Naive thymus-derived CD4-positive, alpha-beta T cell (primary cell): ENCODE data around the gene VPS41. TPM values are rescaled to one million over a fixed set of nuclear protein-coding genes. Genes with fewer than 3 reads are reported as not detected.

Experiments used
- ATAC-seq: fragments of 150-1000 bp; cut with Tn5 transposase; 2 replicates; pipeline ENCODE4 v1.10.0; 2021; ENCODE audit warnings: mild to moderate bottlenecking, moderate library complexity
- CTCF ChIA-PET: fragments of 350-600 bp; sonication (Branson Sonifier 250); formaldehyde crosslinking; loops from one replicate; lab custom pipeline; 2021; ENCODE audit warnings: antibody characterized with exemption; lab: Charles Lee
- POLR2A ChIA-PET: fragments of 350-600 bp; sonication (Branson Sonifier 250); formaldehyde crosslinking; loops from one replicate; lab custom pipeline; 2021; ENCODE audit warnings: antibody characterized with exemption, inconsistent platforms; lab: Charles Lee
- DNase-seq, 9 donors: peaks; one replicate each; pipeline versions ENCODE4 v3.0.0 to v3.0.0-alpha.2; 2020 to 2022; ENCODE audit warnings: mixed read lengths in 1 of 9
- H3K27ac ChIP-seq: one replicate; pipeline ENCODE4 v1.7.0; 2013; ENCODE audit warnings: mild to moderate bottlenecking, low read depth, low read length, moderate library complexity
- H3K27me3 ChIP-seq, 2 donors: one replicate each; pipeline ENCODE4 v1.7.0; 2013; ENCODE audit warnings: low read length in 2 of 2, mild to moderate bottlenecking in 2 of 2, moderate library complexity in 2 of 2; ENCODE audit not compliant: control insufficient read depth in 2 of 2, insufficient read depth in 2 of 2
- H3K36me3 ChIP-seq, 3 experiments: 1 replicate in 2 of 3; 2 replicates in 1 of 3; pipeline ENCODE4 v1.7.0; 2013; ENCODE audit warnings: low read length in 3 of 3, mild to moderate bottlenecking in 3 of 3, moderate library complexity in 1 of 3; ENCODE audit not compliant: insufficient read depth in 3 of 3, control insufficient read depth in 2 of 3
- H3K4me1 ChIP-seq, 2 donors: one replicate each; pipeline ENCODE4 v1.7.0; 2013; ENCODE audit warnings: low read length in 2 of 2, mild to moderate bottlenecking in 2 of 2, moderate library complexity in 1 of 2; ENCODE audit not compliant: control insufficient read depth in 2 of 2, insufficient read depth in 2 of 2
- H3K4me3 ChIP-seq: 2 replicates; pipeline ENCODE4 v1.7.0; 2013; ENCODE audit warnings: mild to moderate bottlenecking, low read length
- H3K9me3 ChIP-seq, 3 experiments: 1 replicate in 2 of 3; 2 replicates in 1 of 3; pipeline ENCODE4 v1.7.0; 2013; ENCODE audit warnings: low read length in 3 of 3; ENCODE audit not compliant: control insufficient read depth in 2 of 3
- H3K27ac Mint-ChIP-seq, 9 donors: one replicate each; pipeline ENCODE4 v1.8.0; 2020 to 2022; ENCODE audit warnings: mixed read lengths in 9 of 9, mild to moderate bottlenecking in 8 of 9, moderate library complexity in 5 of 9, inconsistent platforms in 2 of 9
- H3K27me3 Mint-ChIP-seq, 5 donors: one replicate each; pipeline ENCODE4 v1.8.0; 2021 to 2022; ENCODE audit warnings: mixed read lengths in 5 of 5, mild to moderate bottlenecking in 1 of 5
- H3K36me3 Mint-ChIP-seq, 5 donors: one replicate each; pipeline ENCODE4 v1.8.0; 2020 to 2022; ENCODE audit warnings: mixed read lengths in 5 of 5, mild to moderate bottlenecking in 3 of 5, inconsistent platforms in 1 of 5
- H3K4me1 Mint-ChIP-seq, 7 donors: one replicate each; pipeline ENCODE4 v1.8.0; 2020 to 2022; ENCODE audit warnings: mixed read lengths in 7 of 7, mild to moderate bottlenecking in 3 of 7, inconsistent platforms in 1 of 7
- H3K4me3 Mint-ChIP-seq, 10 donors: one replicate each; pipeline ENCODE4 v1.8.0; 2020 to 2022; ENCODE audit warnings: mild to moderate bottlenecking in 10 of 10, mixed read lengths in 10 of 10, moderate library complexity in 6 of 10, inconsistent platforms in 2 of 10
- H3K9me3 Mint-ChIP-seq, 11 donors: one replicate each; pipeline ENCODE4 v1.8.0; 2020 to 2022; ENCODE audit warnings: mixed read lengths in 11 of 11, mild to moderate bottlenecking in 4 of 11, inconsistent platforms in 1 of 11, moderate library complexity in 1 of 11
- intact Hi-C, 2 donors: fragments of 100-400 bp; cut with micrococcal nuclease; formaldehyde crosslinking; loops; one replicate each; pipeline ENCODE4 v1.15.1; 2023
- polyA plus RNA-seq, 2 donors: library from polyadenylated mRNA; unstranded; fragments of 300-500 nt; fragmentation: Illumina TruSeq; gene quantifications; one replicate each; pipeline ENCODE4 v1.2.3, GENCODE V29; 2021
- total RNA-seq, 6 experiments: library from RNA in 5 of 6; stranded (reverse) in 5 of 6; gene quantifications; 1 replicate in 5 of 6; 2 replicates in 1 of 6; pipeline ENCODE4 v1.2.3 and lab custom pipeline; 2021 to 2026

The VPS41 gene
- total and polyA plus RNA-seq, 7 experiments from 2014 or later, result 33.1 to 65.0 (median 59.8) TPM

- Histone ChIP-seq H3K36me3 (peaks cover 0 to 41% (median 0%) of the 10 kb centered on the region in 3 experiments), H3K9me3 (no peaks in the 10 kb centered on the region), H3K4me1 (no peaks in the 10 kb centered on the region), H3K4me3 (no peak overlapping the region), H3K27me3 (no peaks in the 10 kb centered on the region), H3K27ac (no peak overlapping the region)
- CTCF ChIA-PET, result no interaction called here
- H3K4me3 Mint-ChIP-seq, result no peak overlapping the region
- DNase-seq, result no peak
- H3K27ac Mint-ChIP-seq, result no peak overlapping the region
- peaks cover 0 to 4% (median 0%) of the 10 kb centered on the region in 7 donors for H3K4me1 Mint-ChIP-seq
- ATAC-seq, result no peak
- H3K27me3 Mint-ChIP-seq, result no peaks in the 10 kb centered on the region
- H3K9me3 Mint-ChIP-seq, result no peaks in the 10 kb centered on the region
- H3K36me3 Mint-ChIP-seq, result peaks cover 3 to 51% (median 26%) of the 10 kb centered on the region in 5 donors
- POLR2A ChIA-PET, result no interaction called here
- intact Hi-C loops, result no loop called here
Observed at GRCh38 chr7:38728145-38728544, 180.8 kb downstream of the VPS41 start.

DNA sequence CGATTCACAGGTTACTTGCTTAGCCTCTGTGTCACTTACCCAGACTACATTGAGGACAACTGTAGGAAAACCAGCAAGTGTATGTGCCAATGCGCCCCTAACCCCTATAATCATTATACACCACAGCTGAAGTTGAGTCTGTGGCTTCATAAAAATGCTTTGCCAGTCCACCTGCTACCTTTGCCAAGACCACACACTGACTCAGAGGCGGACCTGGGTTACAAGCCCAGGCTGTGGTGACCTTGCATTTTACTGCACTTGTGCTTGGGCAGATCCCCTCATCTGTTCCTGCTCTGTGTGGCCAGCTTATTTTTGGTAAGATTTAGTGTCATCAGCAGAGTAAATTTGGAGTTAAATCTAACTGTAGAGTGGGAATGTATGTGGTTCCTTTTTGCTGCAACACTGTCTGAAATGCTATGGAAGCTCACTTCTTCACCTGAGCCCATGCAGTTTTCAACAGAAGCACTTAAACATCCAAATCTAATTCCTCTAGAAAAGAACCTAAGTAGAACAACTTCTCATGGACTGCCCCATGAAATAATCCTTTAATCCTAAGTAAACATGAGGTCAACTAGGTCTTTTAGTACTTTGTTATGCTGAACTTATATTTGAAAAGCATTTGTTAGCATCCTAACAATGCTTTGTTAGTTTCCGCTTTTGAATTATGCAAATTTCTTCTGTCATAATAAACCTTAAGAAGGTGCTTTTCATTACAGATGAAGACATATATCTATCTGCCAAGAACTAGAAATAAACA lies 181.6 kb downstream of the VPS41 start:
- ChIA-PET POLR2A (no interaction called here), CTCF (no interaction called here)
- H3K36me3 ChIP-seq, result peaks cover 0 to 41% (median 0%) of the 10 kb centered on the region in 3 experiments
- Mint-ChIP-seq H3K4me3 (no peak overlapping the region), H3K9me3 (no peaks in the 10 kb centered on the region), H3K27ac (peak overlapping the region in 1 of 9 donors; percentile 35), H3K27me3 (no peaks in the 10 kb centered on the region), H3K4me1 (peaks cover 0 to 4% (median 0%) of the 10 kb centered on the region in 7 donors), H3K36me3 (peaks cover 4 to 51% (median 27%) of the 10 kb centered on the region in 5 donors)
- intact Hi-C loops, result no loop called here
- no peaks in the 10 kb centered on the region for H3K4me1 ChIP-seq
- H3K9me3 ChIP-seq, result no peaks in the 10 kb centered on the region
- no peaks in the 10 kb centered on the region for H3K27me3 ChIP-seq
- no peak overlapping the region for H3K27ac ChIP-seq
- ATAC-seq, result no peak
- DNase-seq, result no peak
- H3K4me3 ChIP-seq, result no peak overlapping the region

- Histone ChIP-seq H3K36me3 (peaks cover 0 to 40% (median 0%) of the 10 kb centered on the region in 3 experiments), H3K27ac (no peak overlapping the region), H3K4me3 (no peak overlapping the region), H3K4me1 (no peaks in the 10 kb centered on the region), H3K9me3 (no peaks in the 10 kb centered on the region), H3K27me3 (no peaks in the 10 kb centered on the region)
- DNase-seq (no peak), ATAC-seq (no peak)
- Mint-ChIP-seq H3K9me3 (peaks cover 0 to 14% (median 4%) of the 10 kb centered on the region in 11 donors), H3K27me3 (no peaks in the 10 kb centered on the region), H3K4me3 (no peak overlapping the region), H3K36me3 (peaks cover 8 to 69% (median 42%) of the 10 kb centered on the region in 5 donors), H3K27ac (no peak overlapping the region), H3K4me1 (no peaks in the 10 kb centered on the region)
- intact Hi-C loops, result no loop called here
- CTCF ChIA-PET, result no interaction called here
- POLR2A ChIA-PET, result no interaction called here
Observed at GRCh38 chr7:38723327-38723726, 185.7 kb downstream of the VPS41 start.

GRCh38 chr7:38716397-38716796 lies 192.6 kb downstream of the VPS41 start:
- Histone ChIP-seq H3K9me3 (peaks cover 0 to 27% (median 0%) of the 10 kb centered on the region in 3 experiments), H3K27ac (no peak overlapping the region), H3K27me3 (no peaks in the 10 kb centered on the region), H3K4me1 (no peaks in the 10 kb centered on the region), H3K4me3 (no peak overlapping the region), H3K36me3 (peaks cover 0 to 4% (median 0%) of the 10 kb centered on the region in 3 experiments)
- Mint-ChIP-seq H3K4me1 (no peaks in the 10 kb centered on the region), H3K27me3 (peaks cover 3 to 14% (median 4%) of the 10 kb centered on the region in 5 donors), H3K9me3 (peaks cover 3 to 42% (median 22%) of the 10 kb centered on the region in 11 donors), H3K4me3 (no peak overlapping the region), H3K27ac (no peak overlapping the region), H3K36me3 (peaks cover 7 to 36% (median 26%) of the 10 kb centered on the region in 5 donors)
- DNase-seq (no peak), ATAC-seq (no peak)
- intact Hi-C loops, result no loop called here
- POLR2A ChIA-PET, result no interaction called here
- CTCF ChIA-PET, result no interaction called here

DNA sequence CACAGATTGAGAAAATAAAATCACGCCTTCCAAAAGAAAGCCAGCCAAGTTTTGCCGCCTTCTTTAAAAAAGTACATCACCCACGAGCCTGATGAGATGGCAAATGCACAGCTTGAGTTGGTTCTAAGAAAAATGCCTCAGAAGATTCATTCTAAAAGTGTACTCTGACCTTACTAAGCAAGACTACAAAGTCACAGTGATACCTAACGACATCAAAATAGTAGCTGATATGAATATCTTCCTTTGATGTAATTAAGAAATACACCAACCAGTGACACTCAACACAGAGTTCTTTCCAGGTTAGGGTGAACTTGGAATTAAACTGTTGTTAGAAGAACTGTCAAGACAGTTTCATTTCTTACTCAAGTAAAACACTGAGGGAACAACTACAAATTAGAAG lies 199.9 kb downstream of the VPS41 start:
- Histone ChIP-seq H3K4me1 (no peaks in the 10 kb centered on the region), H3K4me3 (no peak overlapping the region), H3K27ac (no peak overlapping the region), H3K9me3 (peaks cover 0 to 3% (median 0%) of the 10 kb centered on the region in 3 experiments), H3K36me3 (no peaks in the 10 kb centered on the region), H3K27me3 (no peaks in the 10 kb centered on the region)
- Mint-ChIP-seq H3K4me3 (no peak overlapping the region), H3K9me3 (peaks cover 0 to 16% (median 2%) of the 10 kb centered on the region in 11 donors), H3K4me1 (no peaks in the 10 kb centered on the region), H3K36me3 (peaks cover 0 to 4% (median 0%) of the 10 kb centered on the region in 5 donors), H3K27ac (no peak overlapping the region), H3K27me3 (peaks cover 16 to 29% (median 22%) of the 10 kb centered on the region in 5 donors)
- ATAC-seq, result no peak
- intact Hi-C loops, result no loop called here
- ChIA-PET CTCF (no interaction called here), POLR2A (no interaction called here)
- DNase-seq, result no peak

GRCh38 chr7:38704751-38705150 lies 204.2 kb downstream of the VPS41 start:
- CTCF ChIA-PET, result no interaction called here
- intact Hi-C loops, result no loop called here
- no peak overlapping the region for H3K4me3 Mint-ChIP-seq
- Histone ChIP-seq H3K27me3 (no peaks in the 10 kb centered on the region), H3K9me3 (no peaks in the 10 kb centered on the region), H3K36me3 (no peaks in the 10 kb centered on the region), H3K4me3 (no peak overlapping the region), H3K4me1 (no peaks in the 10 kb centered on the region), H3K27ac (no peak overlapping the region)
- peaks cover 7 to 39% (median 28%) of the 10 kb centered on the region in 5 donors for H3K27me3 Mint-ChIP-seq
- DNase-seq, result no peak
- no peak for ATAC-seq
- peaks cover 0 to 7% (median 0%) of the 10 kb centered on the region in 5 donors for H3K36me3 Mint-ChIP-seq
- no peak overlapping the region for H3K27ac Mint-ChIP-seq
- H3K9me3 Mint-ChIP-seq, result peaks cover 0 to 10% (median 0%) of the 10 kb centered on the region in 11 donors
- POLR2A ChIA-PET, result no interaction called here
- H3K4me1 Mint-ChIP-seq, result peaks cover 0 to 2% (median 0%) of the 10 kb centered on the region in 7 donors
